SK-N-SH treated with all-trans-retinoic acid at 6 μM for 48 hours (cell line): ENCODE measurements around the gene MRPL36.

Experiments used
- ATAC-seq: fragments of 200-7000 bp; cut with Tn5 transposase; 3 replicates; pipeline ENCODE4 v1.9.1; 2020; ENCODE audit warnings: mild to moderate bottlenecking, moderate library complexity
- ARNTL ChIP-seq: fragments of 450-650 bp; formaldehyde crosslinking; IDR thresholded peaks from 2 replicates; pipeline ENCODE4 v1.5.0; 2020; ENCODE audit warnings: low read depth, mild to moderate bottlenecking, moderate library complexity, borderline replicate concordance
- BACH2 ChIP-seq: fragments of 250-450 bp; sonication (Bioruptor Pico); IDR thresholded peaks from 2 replicates; pipeline ENCODE4 v1.9.0; 2021; ENCODE audit warnings: mild to moderate bottlenecking, borderline replicate concordance
- CSDC2 ChIP-seq: fragments of 250-450 bp; sonication (Bioruptor Pico); IDR thresholded peaks from 2 replicates; pipeline ENCODE4 v1.5.0; 2020; ENCODE audit warnings: mild to moderate bottlenecking, moderate library complexity
- ESRRG ChIP-seq: fragments of 250-450 bp; sonication (Bioruptor Pico); IDR thresholded peaks from 2 replicates; pipeline ENCODE4 v1.6.1; 2021; ENCODE audit warnings: mild to moderate bottlenecking
- GLIS3 ChIP-seq: fragments of 250-450 bp; sonication (Bioruptor Pico); IDR thresholded peaks from 2 replicates; pipeline ENCODE4 v1.5.0; 2020; ENCODE audit warnings: mild to moderate bottlenecking, moderate library complexity
- ISL1 ChIP-seq: fragments of 250-450 bp; sonication (Bioruptor Pico); IDR thresholded peaks from 2 replicates; pipeline ENCODE4 v2.1.2; 2022; ENCODE audit warnings: mild to moderate bottlenecking, moderate library complexity
- OSR1 ChIP-seq: fragments of 250-450 bp; sonication (Bioruptor Pico); IDR thresholded peaks from 2 replicates; pipeline ENCODE4 v1.8.0; 2022; ENCODE audit warnings: moderate library complexity, mild to moderate bottlenecking, inconsistent platforms
- RARB ChIP-seq: fragments of 250-450 bp; sonication (Bioruptor Pico); IDR thresholded peaks from 2 replicates; pipeline ENCODE4 v1.8.0; 2021; ENCODE audit warnings: mild to moderate bottlenecking, moderate library complexity
- SNAI2 ChIP-seq: fragments of 250-450 bp; sonication (Bioruptor Pico); IDR thresholded peaks from 2 replicates; pipeline ENCODE4 v1.5.0; 2020; ENCODE audit warnings: mild to moderate bottlenecking, moderate library complexity
- TCF4 ChIP-seq: fragments of 250-450 bp; sonication (Bioruptor Pico); IDR thresholded peaks from 2 replicates; pipeline ENCODE4 v1.8.0; 2021; ENCODE audit warnings: mild to moderate bottlenecking, moderate library complexity, borderline replicate concordance
- TOX ChIP-seq: fragments of 250-450 bp; sonication (Bioruptor Pico); IDR thresholded peaks from 2 replicates; pipeline ENCODE4 v1.8.0; 2021; ENCODE audit warnings: mild to moderate bottlenecking, moderate library complexity, borderline replicate concordance
- ZC3H10 ChIP-seq: fragments of 250-450 bp; sonication (Bioruptor Pico); IDR thresholded peaks from 2 replicates; pipeline ENCODE4 v1.5.1; 2021; ENCODE audit warnings: mild to moderate bottlenecking, moderate library complexity
- ZFP30 ChIP-seq: fragments of 450-650 bp; formaldehyde crosslinking; IDR thresholded peaks from 2 replicates; pipeline ENCODE4 v1.5.0; 2022; ENCODE audit warnings: mild to moderate bottlenecking, moderate library complexity
- ZNF565 ChIP-seq: fragments of 450-650 bp; formaldehyde crosslinking; conservative IDR thresholded peaks from 2 replicates; pipeline ENCODE4 v1.5.0; 2020; ENCODE audit warnings: low read depth, mild to moderate bottlenecking, moderate library complexity
- ZNF8 ChIP-seq: fragments of 450-650 bp; formaldehyde crosslinking; IDR thresholded peaks from 2 replicates; pipeline ENCODE4 v1.5.0; 2020; ENCODE audit warnings: mild to moderate bottlenecking, moderate library complexity
- TF ChIP-seq, protein P1 (sequence below): fragments of 250-450 bp; sonication (Bioruptor Pico); IDR thresholded peaks from 2 replicates; pipeline ENCODE4 v1.8.0; 2020; ENCODE audit warnings: mild to moderate bottlenecking, moderate library complexity, borderline replicate concordance
- TF ChIP-seq, protein P2 (sequence below): fragments of 250-450 bp; sonication (Bioruptor Pico); IDR thresholded peaks from 2 replicates; pipeline ENCODE4 v1.5.0; 2020; ENCODE audit warnings: mild to moderate bottlenecking, moderate library complexity
- TF ChIP-seq, protein P3 (sequence below): fragments of 250-450 bp; sonication (Bioruptor Pico); IDR thresholded peaks from 2 replicates; pipeline ENCODE4 v1.5.1; 2020; ENCODE audit warnings: low read depth, mild to moderate bottlenecking, moderate library complexity
- TF ChIP-seq, protein P4 (sequence below): fragments of 250-450 bp; sonication (Bioruptor Pico); IDR thresholded peaks from 2 replicates; pipeline ENCODE4 v1.5.1; 2021; ENCODE audit warnings: mild to moderate bottlenecking, moderate library complexity
- TF ChIP-seq, protein P5 (sequence below): fragments of 250-450 bp; sonication (Bioruptor Pico); IDR thresholded peaks from 2 replicates; pipeline ENCODE4 v1.8.0; 2021; ENCODE audit warnings: low read depth, mild to moderate bottlenecking, moderate library complexity, borderline replicate concordance

MRPL36 gene

DNA sequence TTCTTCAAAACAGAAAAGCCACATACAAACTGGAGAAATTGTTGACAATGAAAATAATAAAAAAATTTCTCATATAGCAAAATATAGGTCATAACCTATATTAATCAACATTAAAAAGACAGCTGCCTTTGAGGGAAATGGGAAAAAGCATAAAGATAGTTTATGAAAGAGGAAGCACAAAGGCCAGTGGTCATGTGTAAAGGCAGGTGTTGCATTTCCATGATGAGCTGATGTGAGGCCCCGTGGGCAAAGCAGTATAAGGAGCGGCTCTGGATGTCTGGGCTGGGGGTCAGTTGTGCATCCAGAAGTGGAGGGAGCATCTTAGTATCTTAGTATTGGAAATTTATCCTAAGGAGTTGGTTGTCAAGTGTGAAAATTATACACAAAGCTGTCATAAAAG is 19.8 kb upstream of the MRPL36 start (continued):
- TF ChIP-seq, protein P1, sequence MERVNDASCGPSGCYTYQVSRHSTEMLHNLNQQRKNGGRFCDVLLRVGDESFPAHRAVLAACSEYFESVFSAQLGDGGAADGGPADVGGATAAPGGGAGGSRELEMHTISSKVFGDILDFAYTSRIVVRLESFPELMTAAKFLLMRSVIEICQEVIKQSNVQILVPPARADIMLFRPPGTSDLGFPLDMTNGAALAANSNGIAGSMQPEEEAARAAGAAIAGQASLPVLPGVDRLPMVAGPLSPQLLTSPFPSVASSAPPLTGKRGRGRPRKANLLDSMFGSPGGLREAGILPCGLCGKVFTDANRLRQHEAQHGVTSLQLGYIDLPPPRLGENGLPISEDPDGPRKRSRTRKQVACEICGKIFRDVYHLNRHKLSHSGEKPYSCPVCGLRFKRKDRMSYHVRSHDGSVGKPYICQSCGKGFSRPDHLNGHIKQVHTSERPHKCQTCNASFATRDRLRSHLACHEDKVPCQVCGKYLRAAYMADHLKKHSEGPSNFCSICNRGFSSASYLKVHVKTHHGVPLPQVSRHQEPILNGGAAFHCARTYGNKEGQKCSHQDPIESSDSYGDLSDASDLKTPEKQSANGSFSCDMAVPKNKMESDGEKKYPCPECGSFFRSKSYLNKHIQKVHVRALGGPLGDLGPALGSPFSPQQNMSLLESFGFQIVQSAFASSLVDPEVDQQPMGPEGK, result no peak
- TF ChIP-seq, protein P2, sequence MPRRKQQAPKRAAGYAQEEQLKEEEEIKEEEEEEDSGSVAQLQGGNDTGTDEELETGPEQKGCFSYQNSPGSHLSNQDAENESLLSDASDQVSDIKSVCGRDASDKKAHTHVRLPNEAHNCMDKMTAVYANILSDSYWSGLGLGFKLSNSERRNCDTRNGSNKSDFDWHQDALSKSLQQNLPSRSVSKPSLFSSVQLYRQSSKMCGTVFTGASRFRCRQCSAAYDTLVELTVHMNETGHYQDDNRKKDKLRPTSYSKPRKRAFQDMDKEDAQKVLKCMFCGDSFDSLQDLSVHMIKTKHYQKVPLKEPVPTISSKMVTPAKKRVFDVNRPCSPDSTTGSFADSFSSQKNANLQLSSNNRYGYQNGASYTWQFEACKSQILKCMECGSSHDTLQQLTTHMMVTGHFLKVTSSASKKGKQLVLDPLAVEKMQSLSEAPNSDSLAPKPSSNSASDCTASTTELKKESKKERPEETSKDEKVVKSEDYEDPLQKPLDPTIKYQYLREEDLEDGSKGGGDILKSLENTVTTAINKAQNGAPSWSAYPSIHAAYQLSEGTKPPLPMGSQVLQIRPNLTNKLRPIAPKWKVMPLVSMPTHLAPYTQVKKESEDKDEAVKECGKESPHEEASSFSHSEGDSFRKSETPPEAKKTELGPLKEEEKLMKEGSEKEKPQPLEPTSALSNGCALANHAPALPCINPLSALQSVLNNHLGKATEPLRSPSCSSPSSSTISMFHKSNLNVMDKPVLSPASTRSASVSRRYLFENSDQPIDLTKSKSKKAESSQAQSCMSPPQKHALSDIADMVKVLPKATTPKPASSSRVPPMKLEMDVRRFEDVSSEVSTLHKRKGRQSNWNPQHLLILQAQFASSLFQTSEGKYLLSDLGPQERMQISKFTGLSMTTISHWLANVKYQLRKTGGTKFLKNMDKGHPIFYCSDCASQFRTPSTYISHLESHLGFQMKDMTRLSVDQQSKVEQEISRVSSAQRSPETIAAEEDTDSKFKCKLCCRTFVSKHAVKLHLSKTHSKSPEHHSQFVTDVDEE (CRISPR knock-in tag), result no peak
- TF ChIP-seq GLIS3, result no peak
- no peak for TF ChIP-seq CSDC2
- TF ChIP-seq TCF4 (CRISPR knock-in tag), result no peak

DNA sequence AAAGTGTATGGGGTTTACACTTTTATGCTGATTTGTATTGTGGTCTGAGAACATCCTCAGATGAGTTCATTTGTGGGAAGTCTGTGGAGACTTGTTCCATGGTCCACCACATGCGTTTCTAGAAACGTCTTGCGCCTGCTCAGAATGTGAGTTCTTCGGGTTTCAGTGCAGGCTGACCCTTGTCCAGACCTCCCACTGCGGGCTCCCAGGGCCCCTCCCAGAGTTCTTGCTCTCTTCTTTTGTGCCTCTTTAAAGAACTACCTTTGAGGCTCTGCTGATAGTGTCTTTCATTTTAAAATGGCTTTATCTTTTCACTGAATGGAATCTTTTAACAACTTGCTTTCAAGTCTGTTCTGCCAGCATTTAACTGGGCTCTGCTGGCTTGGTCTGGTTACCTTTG is 19.1 kb upstream of the MRPL36 start:
- TF ChIP-seq, protein P2 (CRISPR knock-in tag), result no peak
- TF ChIP-seq BACH2 (CRISPR knock-in tag) (no peak), ZFP30 (CRISPR knock-in tag) (no peak), RARB (CRISPR knock-in tag) (no peak), ZC3H10 (CRISPR knock-in tag) (no peak), ARNTL (CRISPR knock-in tag) (no peak), CSDC2 (no peak), TCF4 (CRISPR knock-in tag) (no peak), TOX (CRISPR knock-in tag) (no peak), ISL1 (CRISPR knock-in tag) (no peak)
- TF ChIP-seq, protein P3, sequence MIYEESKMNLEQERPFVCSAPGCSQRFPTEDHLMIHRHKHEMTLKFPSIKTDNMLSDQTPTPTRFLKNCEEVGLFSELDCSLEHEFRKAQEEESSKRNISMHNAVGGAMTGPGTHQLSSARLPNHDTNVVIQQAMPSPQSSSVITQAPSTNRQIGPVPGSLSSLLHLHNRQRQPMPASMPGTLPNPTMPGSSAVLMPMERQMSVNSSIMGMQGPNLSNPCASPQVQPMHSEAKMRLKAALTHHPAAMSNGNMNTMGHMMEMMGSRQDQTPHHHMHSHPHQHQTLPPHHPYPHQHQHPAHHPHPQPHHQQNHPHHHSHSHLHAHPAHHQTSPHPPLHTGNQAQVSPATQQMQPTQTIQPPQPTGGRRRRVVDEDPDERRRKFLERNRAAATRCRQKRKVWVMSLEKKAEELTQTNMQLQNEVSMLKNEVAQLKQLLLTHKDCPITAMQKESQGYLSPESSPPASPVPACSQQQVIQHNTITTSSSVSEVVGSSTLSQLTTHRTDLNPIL (CRISPR knock-in tag), result no peak
- TF ChIP-seq, protein P4, sequence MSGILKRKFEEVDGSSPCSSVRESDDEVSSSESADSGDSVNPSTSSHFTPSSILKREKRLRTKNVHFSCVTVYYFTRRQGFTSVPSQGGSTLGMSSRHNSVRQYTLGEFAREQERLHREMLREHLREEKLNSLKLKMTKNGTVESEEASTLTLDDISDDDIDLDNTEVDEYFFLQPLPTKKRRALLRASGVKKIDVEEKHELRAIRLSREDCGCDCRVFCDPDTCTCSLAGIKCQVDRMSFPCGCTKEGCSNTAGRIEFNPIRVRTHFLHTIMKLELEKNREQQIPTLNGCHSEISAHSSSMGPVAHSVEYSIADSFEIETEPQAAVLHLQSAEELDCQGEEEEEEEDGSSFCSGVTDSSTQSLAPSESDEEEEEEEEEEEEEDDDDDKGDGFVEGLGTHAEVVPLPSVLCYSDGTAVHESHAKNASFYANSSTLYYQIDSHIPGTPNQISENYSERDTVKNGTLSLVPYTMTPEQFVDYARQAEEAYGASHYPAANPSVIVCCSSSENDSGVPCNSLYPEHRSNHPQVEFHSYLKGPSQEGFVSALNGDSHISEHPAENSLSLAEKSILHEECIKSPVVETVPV (CRISPR knock-in tag), result no peak
- ATAC-seq, result no peak

DNA sequence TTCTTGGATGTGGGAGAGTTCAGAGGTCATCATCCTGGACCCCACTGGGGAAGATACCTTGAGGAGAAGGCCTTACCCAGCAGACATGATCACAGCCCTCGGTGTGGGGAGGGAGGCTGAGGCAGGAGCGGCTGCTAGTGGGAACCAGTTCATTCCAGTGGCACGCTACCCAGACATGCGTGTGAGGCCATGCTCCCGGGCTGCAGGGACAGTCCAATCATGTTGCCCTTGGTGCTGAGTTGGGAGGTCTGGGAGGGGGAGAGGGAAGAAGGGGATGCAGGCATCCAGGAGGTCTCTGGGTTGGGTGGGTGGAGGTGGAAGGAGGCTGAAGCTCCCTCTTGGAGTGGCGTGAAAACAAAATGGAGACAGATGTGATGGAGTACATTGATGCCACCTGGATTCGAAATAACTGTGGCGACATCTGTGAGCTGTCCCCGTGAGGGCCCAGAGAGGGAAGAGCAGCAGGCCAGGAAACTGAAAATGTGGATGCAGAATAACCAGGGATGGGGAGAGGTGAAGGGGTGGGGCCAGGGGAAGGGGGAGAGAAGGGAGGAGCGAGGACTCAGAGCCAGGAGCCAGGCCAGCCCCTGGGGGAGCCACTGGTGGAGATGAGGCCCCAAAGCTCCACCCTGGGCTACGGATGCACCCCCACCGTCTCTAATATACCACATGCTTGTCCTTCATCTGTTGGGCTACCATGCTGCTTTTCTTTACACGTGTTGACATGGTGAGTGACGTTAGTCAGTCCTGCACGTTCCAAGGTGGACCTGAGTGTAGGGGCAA is 17.8 kb upstream of the MRPL36 start:
- ATAC-seq, result no peak
- no peak for TF ChIP-seq BACH2 (CRISPR knock-in tag)
- no peak for TF ChIP-seq ZNF8 (CRISPR knock-in tag)
- TF ChIP-seq, protein P2 (CRISPR knock-in tag), result no peak
- TF ChIP-seq SNAI2 (CRISPR knock-in tag), result no peak
- no peak for TF ChIP-seq ZFP30 (CRISPR knock-in tag)
- TF ChIP-seq ESRRG (CRISPR knock-in tag), result no peak
- TF ChIP-seq OSR1, result no peak
- TF ChIP-seq, protein P3 (CRISPR knock-in tag), result no peak
- TF ChIP-seq ZNF565 (CRISPR knock-in tag), result no peak
- TF ChIP-seq, protein P5, sequence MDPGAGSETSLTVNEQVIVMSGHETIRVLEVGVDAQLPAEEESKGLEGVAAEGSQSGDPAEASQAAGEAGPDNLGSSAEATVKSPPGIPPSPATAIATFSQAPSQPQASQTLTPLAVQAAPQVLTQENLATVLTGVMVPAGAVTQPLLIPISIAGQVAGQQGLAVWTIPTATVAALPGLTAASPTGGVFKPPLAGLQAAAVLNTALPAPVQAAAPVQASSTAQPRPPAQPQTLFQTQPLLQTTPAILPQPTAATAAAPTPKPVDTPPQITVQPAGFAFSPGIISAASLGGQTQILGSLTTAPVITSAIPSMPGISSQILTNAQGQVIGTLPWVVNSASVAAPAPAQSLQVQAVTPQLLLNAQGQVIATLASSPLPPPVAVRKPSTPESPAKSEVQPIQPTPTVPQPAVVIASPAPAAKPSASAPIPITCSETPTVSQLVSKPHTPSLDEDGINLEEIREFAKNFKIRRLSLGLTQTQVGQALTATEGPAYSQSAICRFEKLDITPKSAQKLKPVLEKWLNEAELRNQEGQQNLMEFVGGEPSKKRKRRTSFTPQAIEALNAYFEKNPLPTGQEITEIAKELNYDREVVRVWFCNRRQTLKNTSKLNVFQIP, result no peak
- no peak for TF ChIP-seq GLIS3
